HEK293T (cell line): ENCODE results near the gene CRTAC1.

Experiments
- CTCF ChIA-PET: fragments of 350-600 bp; formaldehyde crosslinking; extraction: SDS; loops from one replicate; lab custom pipeline; 2021; ENCODE audit warnings: antibody characterized with exemption, inconsistent platforms; lab: Yijun Ruan, JAX
- POLR2A ChIA-PET: fragments of 350-600 bp; formaldehyde crosslinking; extraction: SDS; loops from one replicate; lab custom pipeline; 2020; ENCODE audit warnings: antibody characterized with exemption, inconsistent platforms; lab: Yijun Ruan, JAX
- DNase-seq: peaks from one replicate; pipeline ENCODE4 v3.0.0; 2012; ENCODE audit warnings: mixed read lengths; ENCODE audit errors: extremely low spot score
- ARNT ChIP-seq: fragments of 450-650 bp; IDR thresholded peaks from 2 replicates; pipeline ENCODE4 v1.6.1; 2017; ENCODE audit warnings: mild to moderate bottlenecking
- BHLHE40 ChIP-seq: fragments of 450-650 bp; IDR thresholded peaks from 2 replicates; pipeline ENCODE4 v1.6.1; 2016; ENCODE audit warnings: mild to moderate bottlenecking, moderate library complexity, borderline replicate concordance
- CTBP1 ChIP-seq: fragments of 450-650 bp; IDR thresholded peaks from 2 replicates; pipeline ENCODE4 v1.6.1; 2016; ENCODE audit warnings: borderline replicate concordance
- ELF4 ChIP-seq: fragments of 450-650 bp; IDR thresholded peaks from 2 replicates; pipeline ENCODE4 v1.6.1; 2017; ENCODE audit warnings: antibody characterized with exemption
- FOXA1 ChIP-seq: fragments of 450-650 bp; IDR thresholded peaks from 2 replicates; pipeline ENCODE4 v1.6.1; 2016; ENCODE audit warnings: mild to moderate bottlenecking
- FOXK2 ChIP-seq: fragments of 450-650 bp; IDR thresholded peaks from 2 replicates; pipeline ENCODE4 v1.6.1; 2016; ENCODE audit warnings: mild to moderate bottlenecking
- FOXM1 ChIP-seq: fragments of 450-650 bp; IDR thresholded peaks from 2 replicates; pipeline ENCODE4 v1.6.1; 2017; ENCODE audit warnings: mild to moderate bottlenecking, borderline replicate concordance
- HDGF ChIP-seq: fragments of 450-650 bp; IDR thresholded peaks from 2 replicates; pipeline ENCODE4 v1.6.1; 2017; ENCODE audit warnings: antibody characterized with exemption, borderline replicate concordance
- L3MBTL2 ChIP-seq: fragments of 450-650 bp; conservative IDR thresholded peaks from 2 replicates; pipeline ENCODE4 v1.6.1; 2016; ENCODE audit warnings: mild to moderate bottlenecking
- LEF1 ChIP-seq: fragments of 450-650 bp; IDR thresholded peaks from 2 replicates; pipeline ENCODE4 v1.6.1; 2017; ENCODE audit warnings: mild to moderate bottlenecking, borderline replicate concordance
- NFRKB ChIP-seq: fragments of 450-650 bp; IDR thresholded peaks from 2 replicates; pipeline ENCODE4 v1.6.1; 2016; ENCODE audit warnings: mild to moderate bottlenecking, moderate library complexity
- SP1 ChIP-seq: fragments of 450-650 bp; IDR thresholded peaks from 2 replicates; pipeline ENCODE4 v1.6.1; 2017
- SUZ12 ChIP-seq: fragments of 450-650 bp; IDR thresholded peaks from 2 replicates; pipeline ENCODE4 v1.6.1; 2016; ENCODE audit warnings: mild to moderate bottlenecking
- TARDBP ChIP-seq: fragments of 450-650 bp; IDR thresholded peaks from 2 replicates; pipeline ENCODE4 v1.6.1; 2016
- ZNF384 ChIP-seq: fragments of 450-650 bp; IDR thresholded peaks from 2 replicates; pipeline ENCODE4 v1.6.1; 2016
- TF ChIP-seq, protein P1 (sequence below): fragments of 450-650 bp; IDR thresholded peaks from 2 replicates; pipeline ENCODE4 v1.6.1; 2016

Gene CRTAC1

DNA sequence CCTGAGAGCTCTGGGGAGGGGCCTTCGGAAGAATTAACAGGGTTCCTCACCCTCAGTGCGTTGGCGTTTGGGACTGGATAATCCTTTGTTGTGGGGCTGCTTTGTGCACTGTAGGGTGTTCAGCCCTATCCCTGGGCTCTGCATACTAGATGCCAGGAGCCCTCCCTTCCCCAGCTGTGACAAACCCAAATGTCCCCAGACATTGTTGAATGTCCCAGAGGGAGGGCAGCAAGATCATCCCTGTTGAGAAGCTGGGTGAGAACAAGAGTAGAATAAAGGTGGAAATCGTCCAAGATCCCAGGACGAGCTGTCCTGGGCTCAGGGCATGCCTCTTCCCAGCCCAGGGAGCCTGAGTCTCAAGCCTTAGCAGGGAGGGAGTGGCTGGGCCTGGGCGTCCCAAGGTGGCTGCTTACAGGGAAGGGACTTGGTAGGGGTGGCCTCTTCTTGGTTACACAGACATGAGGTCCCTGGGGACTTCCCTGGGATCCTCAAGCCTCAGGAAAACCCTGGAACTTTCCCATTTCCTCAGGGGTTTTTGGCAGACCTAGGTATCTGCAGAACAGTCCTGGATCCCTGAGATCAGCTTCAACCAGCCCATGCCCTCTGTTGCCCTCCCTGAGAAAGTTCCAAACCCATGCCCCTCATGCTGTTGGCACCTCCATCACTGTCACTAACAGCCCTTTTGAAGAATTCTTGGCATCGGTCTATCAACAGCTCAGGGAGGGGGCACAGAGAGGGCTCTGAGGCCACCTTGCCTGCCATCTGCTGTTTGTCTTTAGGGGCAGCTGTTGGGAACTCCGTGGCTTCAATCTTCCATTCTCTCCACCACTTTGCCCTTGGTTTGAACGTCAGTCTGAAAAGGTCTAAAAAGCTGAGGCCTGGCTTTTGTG lies 127.0 kb downstream of the CRTAC1 start:
- POLR2A ChIA-PET, result interaction anchor here (1.1 kb wide), 1 partner anchor 144 kb away, joined by 3 read pairs; no protein-coding TSS in a partner anchor
- DNase-seq, result no peak
- no peak for TF ChIP-seq HDGF
- TF ChIP-seq L3MBTL2, result no peak
- no peak for TF ChIP-seq ELF4
- no peak for TF ChIP-seq BHLHE40
- no peak for TF ChIP-seq FOXA1
- CTCF ChIA-PET, result interaction anchor here (1.0 to 2.1 kb wide), 4 partner anchors 12 to 125 kb away, joined by 3 to 5 read pairs (median 4); no protein-coding TSS in a partner anchor

GRCh38 chr10:97901381-97901780 lies 129.0 kb downstream of the CRTAC1 start:
- no peak for TF ChIP-seq CTBP1
- no peak for TF ChIP-seq L3MBTL2
- ChIA-PET POLR2A (no interaction called here), CTCF (interaction anchor here (1.6 kb wide), 1 partner anchor 127 kb away, joined by 4 read pairs; no protein-coding TSS in a partner anchor)
- DNase-seq, result no peak

GRCh38 chr10:97898429-97898828 lies 132.0 kb downstream of the CRTAC1 start:
- no peak for TF ChIP-seq BHLHE40
- TF ChIP-seq ARNT, result no peak
- ChIA-PET POLR2A (no interaction called here), CTCF (interaction anchor here (0.7 to 0.9 kb wide), 3 partner anchors 10 to 71 kb away, joined by 3 to 5 read pairs (median 4); no protein-coding TSS in a partner anchor)
- no peak for DNase-seq

- TF ChIP-seq SUZ12 (no peak), NFRKB (no peak), SP1 (no peak), TARDBP (no peak), ARNT (no peak), HDGF (no peak), BHLHE40 (no peak), ZNF384 (no peak), FOXA1 (no peak), L3MBTL2 (no peak), FOXK2 (no peak), FOXM1 (no peak)
- TF ChIP-seq, protein P1, sequence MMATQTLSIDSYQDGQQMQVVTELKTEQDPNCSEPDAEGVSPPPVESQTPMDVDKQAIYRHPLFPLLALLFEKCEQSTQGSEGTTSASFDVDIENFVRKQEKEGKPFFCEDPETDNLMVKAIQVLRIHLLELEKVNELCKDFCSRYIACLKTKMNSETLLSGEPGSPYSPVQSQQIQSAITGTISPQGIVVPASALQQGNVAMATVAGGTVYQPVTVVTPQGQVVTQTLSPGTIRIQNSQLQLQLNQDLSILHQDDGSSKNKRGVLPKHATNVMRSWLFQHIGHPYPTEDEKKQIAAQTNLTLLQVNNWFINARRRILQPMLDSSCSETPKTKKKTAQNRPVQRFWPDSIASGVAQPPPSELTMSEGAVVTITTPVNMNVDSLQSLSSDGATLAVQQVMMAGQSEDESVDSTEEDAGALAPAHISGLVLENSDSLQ, result no peak
- POLR2A ChIA-PET, result interaction anchor here (0.6 kb wide), 1 partner anchor 412 kb away, joined by 3 read pairs; no protein-coding TSS in a partner anchor
- DNase-seq, result no peak
- CTCF ChIA-PET, result no interaction called here
Observed at GRCh38 chr10:97896756-97897358, 133.6 kb downstream of the CRTAC1 start.

DNA sequence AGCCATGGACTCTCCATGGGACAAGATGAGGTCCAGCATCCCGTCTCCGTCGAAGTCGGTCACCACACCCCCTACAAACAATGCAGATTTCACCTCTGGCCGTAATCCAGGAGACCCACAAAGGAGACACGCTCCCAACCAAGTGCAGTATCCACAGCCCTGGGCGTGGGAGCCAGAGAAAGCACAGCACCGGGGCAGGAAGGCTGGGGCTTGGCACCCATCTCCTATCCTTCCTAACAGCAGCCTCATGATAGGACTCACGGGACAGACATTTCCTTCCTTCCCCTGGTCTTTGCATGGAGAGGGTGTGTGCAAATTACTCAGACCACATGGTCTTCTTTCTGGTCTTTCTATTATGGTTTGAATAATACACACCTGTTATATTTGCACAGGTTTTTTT lies 134.5 kb downstream of the CRTAC1 start:
- ChIA-PET POLR2A (no interaction called here), CTCF (no interaction called here)
- DNase-seq, result no peak
- TF ChIP-seq FOXM1 (no peak), ELF4 (no peak), HDGF (no peak), LEF1 (no peak), NFRKB (no peak), BHLHE40 (no peak), SUZ12 (no peak), ARNT (no peak)

DNA sequence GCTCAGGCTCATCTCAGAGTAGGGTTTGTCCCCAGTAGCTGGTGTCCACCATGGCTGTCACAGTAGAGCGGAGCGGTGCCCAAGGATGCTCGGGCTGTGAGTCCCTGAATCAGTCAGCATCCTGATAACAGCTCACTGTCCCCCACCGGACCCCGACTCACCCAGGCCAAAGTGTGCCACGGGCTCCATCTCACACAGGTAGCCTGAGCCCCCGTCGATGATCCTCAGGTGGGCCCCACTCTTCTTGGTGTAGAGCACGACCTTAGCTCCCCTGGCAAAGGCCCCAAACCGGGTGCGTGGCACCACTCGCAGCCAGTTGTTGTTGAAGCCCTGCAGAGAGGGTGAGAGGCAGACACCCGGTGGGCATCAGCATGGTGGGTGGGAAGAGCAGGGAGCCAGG lies 135.3 kb downstream of the CRTAC1 start:
- ChIA-PET CTCF (interaction anchor here (0.8 kb wide), 1 partner anchor 151 kb away, joined by 3 read pairs; no protein-coding TSS in a partner anchor), POLR2A (no interaction called here)
- no peak for DNase-seq
- TF ChIP-seq ZNF384 (no peak), FOXA1 (no peak), L3MBTL2 (no peak), SUZ12 (no peak), HDGF (no peak), CTBP1 (no peak), TARDBP (no peak), NFRKB (no peak), ELF4 (no peak), SP1 (no peak), ARNT (no peak), FOXM1 (no peak), BHLHE40 (no peak), FOXK2 (no peak), LEF1 (no peak)
- TF ChIP-seq, protein P1, result no peak
